OCI-LY3 (cell line): ENCODE results near the gene SLC66A2.

ENCODE experiments used
- H2AFZ ChIP-seq: fragments of 200-600, 300-600 bp; shearing (Covaris generic); 2 replicates; pipeline ENCODE4 v1.6.0; 2014; ENCODE audit warnings: antibody characterized with exemption, low read depth, low read length
- H3K27ac ChIP-seq: fragments of 200-600, 300-600 bp; sonication (generic); 2 replicates; pipeline ENCODE4 v1.5.1; 2014; ENCODE audit warnings: mild to moderate bottlenecking, low read length, moderate library complexity, mixed read lengths
- H3K27me3 ChIP-seq: fragments of 200-600, 300-600 bp; sonication (generic); 2 replicates; pipeline ENCODE4 v1.6.1; 2014; ENCODE audit warnings: low read depth, low read length, mixed read lengths
- H3K36me3 ChIP-seq: fragments of 200-600, 300-600 bp; sonication (generic); replicated peaks from 2 replicates; pipeline ENCODE3; 2014; ENCODE audit warnings: low read depth, low read length, mixed read lengths
- H3K4me1 ChIP-seq: fragments of 300-600, 200-600 bp; sonication (generic); 2 replicates; pipeline ENCODE4 v1.6.1; 2014; ENCODE audit warnings: low read length, mixed read lengths
- H3K4me2 ChIP-seq: fragments of 200-600, 300-600 bp; sonication (generic); 2 replicates; pipeline ENCODE4 v1.6.1; 2014; ENCODE audit warnings: low read length, mixed read lengths
- H3K4me3 ChIP-seq: fragments of 300-600, 200-600 bp; sonication (generic); 2 replicates; pipeline ENCODE4 v1.5.1; 2014; ENCODE audit warnings: antibody characterized with exemption, mild to moderate bottlenecking, low read length, moderate library complexity
- H3K79me2 ChIP-seq: fragments of 300-600, 200-600 bp; shearing (Covaris generic); 2 replicates; pipeline ENCODE4 v1.6.1; 2014; ENCODE audit warnings: mild to moderate bottlenecking, low read length, mixed read lengths
- H3K9ac ChIP-seq: fragments of 300-600, 200-600 bp; shearing (Covaris generic); 2 replicates; pipeline ENCODE4 v1.6.0; 2014; ENCODE audit warnings: mild to moderate bottlenecking, low read length, moderate library complexity
- H3K9me3 ChIP-seq: fragments of 200-600, 300-600 bp; shearing (Covaris generic); 2 replicates; pipeline ENCODE4 v1.6.1; 2014; ENCODE audit warnings: low read length, mixed read lengths; ENCODE audit not compliant: insufficient read depth
- H4K20me1 ChIP-seq: fragments of 200-600, 300-600 bp; sonication (generic); 2 replicates; pipeline ENCODE4 v1.6.1; 2016; ENCODE audit warnings: low read length, mixed read lengths; ENCODE audit not compliant: insufficient read depth
- EZH2phosphoT487 ChIP-seq: fragments of 200-600 bp; shearing (Covaris generic); IDR thresholded peaks from 2 replicates; pipeline ENCODE4 v1.6.1; 2018; ENCODE audit warnings: antibody characterized with exemption, mixed run types, low read depth
- TF ChIP-seq, protein P1 (sequence below): fragments of 200-600, 300-600 bp; sonication (generic); IDR thresholded peaks from 2 replicates; pipeline ENCODE4 v1.5.1; 2014; ENCODE audit warnings: antibody characterized with exemption, low read length, low read depth

The SLC66A2 gene

DNA sequence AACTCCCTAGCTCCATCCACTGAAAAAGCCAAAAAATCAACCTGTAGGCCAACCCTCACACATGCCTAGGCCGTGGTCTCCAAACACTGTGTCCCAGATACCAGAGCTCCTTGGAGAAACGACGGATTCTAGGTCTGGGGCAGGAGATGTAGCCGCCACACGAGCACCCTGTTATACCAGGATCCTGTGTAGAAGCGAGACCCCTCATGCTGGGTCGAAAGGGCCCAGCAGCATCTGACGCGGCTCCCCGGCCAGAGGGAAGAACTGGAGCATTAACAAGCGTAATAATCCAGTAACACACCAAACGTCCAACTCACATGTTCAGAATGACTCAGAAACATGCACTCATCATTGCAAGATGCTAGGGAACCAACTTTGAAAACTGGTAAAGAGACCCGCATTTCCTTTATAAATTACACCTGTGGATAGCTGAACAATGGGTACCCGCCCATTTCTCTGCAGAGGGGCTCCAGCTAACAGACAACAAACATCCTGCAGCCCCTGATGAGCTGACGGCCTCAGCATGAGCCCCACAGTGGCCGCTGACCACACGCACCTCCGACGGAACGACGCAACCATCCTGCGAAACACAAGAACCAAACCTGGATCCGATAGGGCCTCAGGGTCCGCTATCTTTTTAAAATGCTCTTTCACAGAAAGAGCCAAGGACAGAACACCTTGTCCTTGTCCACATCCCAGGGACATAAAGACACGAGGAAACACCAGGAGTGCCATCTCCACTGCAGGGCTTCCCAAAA, 14.2 kb downstream of the SLC66A2 start:
- Histone ChIP-seq H3K9ac (no peak overlapping the region), H3K27ac (no peak overlapping the region), H3K27me3 (no peaks in the 10 kb centered on the region), H4K20me1 (peaks cover 56% of the 10 kb centered on the region), H3K4me2 (no peak overlapping the region), H3K4me3 (no peak overlapping the region), H3K79me2 (peaks cover 91% of the 10 kb centered on the region), H3K36me3 (peaks cover 87% of the 10 kb centered on the region), H2AFZ (no peak overlapping the region), H3K9me3 (peaks cover 15% of the 10 kb centered on the region; the same call in 1 of the 2 replicates), H3K4me1 (no peaks in the 10 kb centered on the region)
- no peak for TF ChIP-seq EZH2phosphoT487
- TF ChIP-seq, protein P1, sequence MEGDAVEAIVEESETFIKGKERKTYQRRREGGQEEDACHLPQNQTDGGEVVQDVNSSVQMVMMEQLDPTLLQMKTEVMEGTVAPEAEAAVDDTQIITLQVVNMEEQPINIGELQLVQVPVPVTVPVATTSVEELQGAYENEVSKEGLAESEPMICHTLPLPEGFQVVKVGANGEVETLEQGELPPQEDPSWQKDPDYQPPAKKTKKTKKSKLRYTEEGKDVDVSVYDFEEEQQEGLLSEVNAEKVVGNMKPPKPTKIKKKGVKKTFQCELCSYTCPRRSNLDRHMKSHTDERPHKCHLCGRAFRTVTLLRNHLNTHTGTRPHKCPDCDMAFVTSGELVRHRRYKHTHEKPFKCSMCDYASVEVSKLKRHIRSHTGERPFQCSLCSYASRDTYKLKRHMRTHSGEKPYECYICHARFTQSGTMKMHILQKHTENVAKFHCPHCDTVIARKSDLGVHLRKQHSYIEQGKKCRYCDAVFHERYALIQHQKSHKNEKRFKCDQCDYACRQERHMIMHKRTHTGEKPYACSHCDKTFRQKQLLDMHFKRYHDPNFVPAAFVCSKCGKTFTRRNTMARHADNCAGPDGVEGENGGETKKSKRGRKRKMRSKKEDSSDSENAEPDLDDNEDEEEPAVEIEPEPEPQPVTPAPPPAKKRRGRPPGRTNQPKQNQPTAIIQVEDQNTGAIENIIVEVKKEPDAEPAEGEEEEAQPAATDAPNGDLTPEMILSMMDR = no peak

DNA sequence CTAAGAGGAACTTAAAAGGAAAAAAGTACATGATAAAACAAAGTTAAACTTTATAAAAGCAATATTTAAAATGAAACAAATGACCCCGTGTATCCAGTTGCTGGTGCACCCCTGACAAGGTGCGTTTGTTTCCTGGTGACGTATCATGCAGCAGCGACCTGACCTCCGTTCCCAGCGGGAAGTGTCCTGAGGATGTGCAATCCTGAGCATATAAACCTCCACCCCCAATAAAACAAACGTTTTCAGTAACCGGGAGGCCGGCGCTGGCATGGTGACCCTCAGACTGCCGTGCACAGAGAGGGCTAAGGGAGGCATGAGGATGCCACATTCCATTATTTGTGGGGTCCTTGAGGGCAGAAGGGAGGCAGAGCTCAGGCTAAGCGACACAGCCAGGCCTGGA, 14.8 kb downstream of the SLC66A2 start:
- Histone ChIP-seq H3K79me2 (peaks cover 86% of the 10 kb centered on the region), H3K9me3 (peaks cover 19% of the 10 kb centered on the region; the same call in 1 of the 2 replicates), H4K20me1 (peaks cover 50% of the 10 kb centered on the region), H3K4me1 (no peaks in the 10 kb centered on the region), H3K4me3 (no peak overlapping the region), H3K27me3 (no peaks in the 10 kb centered on the region), H3K9ac (no peak overlapping the region), H2AFZ (no peak overlapping the region), H3K4me2 (no peak overlapping the region), H3K36me3 (peaks cover 86% of the 10 kb centered on the region), H3K27ac (no peak overlapping the region)
- no peak for TF ChIP-seq EZH2phosphoT487
- TF ChIP-seq, protein P1 = no peak

DNA sequence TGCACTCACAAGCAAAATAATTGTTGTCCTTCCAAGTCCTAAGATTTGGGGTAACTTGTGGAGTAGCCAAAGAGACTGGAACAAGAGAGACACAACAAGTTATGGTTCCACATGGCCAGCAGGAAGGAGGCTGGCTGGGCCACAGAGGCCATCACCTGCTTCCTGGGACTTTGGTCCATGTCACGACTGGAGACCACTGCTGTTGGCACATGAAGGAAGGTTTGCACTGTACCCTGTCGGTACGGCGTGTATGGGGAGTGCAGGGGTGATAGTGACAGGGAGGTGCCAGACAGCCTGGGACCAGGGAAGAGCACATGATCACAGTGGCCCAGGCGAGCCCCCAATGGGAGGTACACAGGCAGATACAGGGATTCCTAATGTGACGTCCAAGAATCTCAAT, 15.5 kb downstream of the SLC66A2 start:
- H3K79me2 ChIP-seq = peaks cover 85% of the 10 kb centered on the region
- H3K27me3 ChIP-seq = no peaks in the 10 kb centered on the region
- no peak overlapping the region for H2AFZ ChIP-seq
- H3K27ac ChIP-seq = no peak overlapping the region
- no peak overlapping the region for H3K9ac ChIP-seq
- H3K36me3 ChIP-seq = peaks cover 86% of the 10 kb centered on the region
- no peaks in the 10 kb centered on the region for H3K4me1 ChIP-seq
- no peak overlapping the region for H3K4me2 ChIP-seq
- peaks cover 26% of the 10 kb centered on the region; the same call in 1 of the 2 replicates for H3K9me3 ChIP-seq
- no peak overlapping the region for H3K4me3 ChIP-seq
- TF ChIP-seq, protein P1 = no peak
- TF ChIP-seq EZH2phosphoT487 = no peak
- peaks cover 43% of the 10 kb centered on the region for H4K20me1 ChIP-seq

DNA sequence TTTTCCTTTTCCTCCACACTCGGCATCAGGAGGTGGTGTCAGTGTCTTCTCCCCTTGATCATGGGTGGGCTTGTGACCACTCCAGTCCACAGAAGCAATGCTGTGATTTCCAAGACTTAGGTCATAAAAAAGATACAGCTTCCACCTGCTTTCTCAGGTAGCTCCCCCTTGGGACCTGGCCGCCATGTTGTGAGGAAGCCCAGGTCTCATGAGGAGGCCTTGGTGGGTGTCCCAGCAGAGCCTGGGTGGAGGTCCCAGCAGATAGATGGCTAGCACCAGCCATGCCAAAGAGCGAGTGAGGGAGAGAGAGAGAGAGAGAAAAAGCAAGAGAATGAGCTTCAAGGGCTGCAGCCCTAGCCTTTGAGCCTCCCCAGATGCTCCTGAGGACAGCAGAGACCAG, 16.0 kb downstream of the SLC66A2 start:
- TF ChIP-seq, protein P1 = no peak
- no peak for TF ChIP-seq EZH2phosphoT487
- no peak overlapping the region for H3K4me2 ChIP-seq
- H4K20me1 ChIP-seq = peaks cover 38% of the 10 kb centered on the region
- H2AFZ ChIP-seq = no peak overlapping the region
- no peak overlapping the region for H3K4me3 ChIP-seq
- no peaks in the 10 kb centered on the region for H3K4me1 ChIP-seq
- H3K36me3 ChIP-seq = peaks cover 85% of the 10 kb centered on the region
- no peaks in the 10 kb centered on the region for H3K27me3 ChIP-seq
- H3K9me3 ChIP-seq = peaks cover 28% of the 10 kb centered on the region; the same call in 1 of the 2 replicates
- peaks cover 81% of the 10 kb centered on the region for H3K79me2 ChIP-seq
- H3K9ac ChIP-seq = no peak overlapping the region
- H3K27ac ChIP-seq = no peak overlapping the region
